Thyroid gland (tissue), 4 donors: ENCODE data around the gene GALNT9. TPM values are rescaled to one million over a fixed set of nuclear protein-coding genes. Genes with fewer than 3 reads are reported as not detected.
"Not testable (repeated sequence)": the region's sequence is repeated elsewhere in the genome, so short reads cannot be mapped to it uniquely, and the experiment has no call there.

Experiments used
- DNase-seq, 2 donors: peaks; one replicate each; pipeline ENCODE4 v3.0.0-alpha.2; 2019
- H3K27ac ChIP-seq, 3 donors: fragments of 200-600 bp; sonication (generic); 1 replicate in 2 of 3; 2 replicates in 1 of 3; pipeline ENCODE4 v1.5.1; 2016 to 2019; ENCODE audit warnings: mild to moderate bottlenecking in 1 of 3, moderate library complexity in 1 of 3
- H3K27me3 ChIP-seq: fragments of 200-600 bp; sonication (generic); one replicate; pipeline ENCODE4 v1.5.1; 2019
- H3K36me3 ChIP-seq, 2 donors: fragments of 200-600 bp; sonication (generic); one replicate each; pipeline ENCODE4 v1.5.1; 2016 to 2019
- H3K4me1 ChIP-seq, 2 donors: fragments of 200-600 bp; sonication (generic); one replicate each; pipeline ENCODE4 v1.5.1; 2017 to 2019
- H3K4me3 ChIP-seq, 3 donors: fragments of 200-600 bp; sonication (generic); replicated peaks in 1 of 3; 1 replicate in 2 of 3; 2 replicates in 1 of 3; pipeline ENCODE4 v1.5.1; 2016; ENCODE audit warnings: mild to moderate bottlenecking in 1 of 3
- H3K9me3 ChIP-seq: fragments of 200-600 bp; sonication (generic); one replicate; pipeline ENCODE4 v1.5.1; 2017
- CTCF ChIP-seq, 6 experiments: fragments of 200-600 bp in 3 of 6; fragments of 450-650 bp in 3 of 6; sonication (generic) in 3 of 6; IDR thresholded peaks; one replicate each; pipeline ENCODE4 v1.5.1; 2016 to 2019; ENCODE audit warnings: antibody characterized with exemption in 6 of 6, mild to moderate bottlenecking in 2 of 6, inconsistent platforms in 1 of 6, moderate library complexity in 1 of 6
- POLR2A ChIP-seq, 2 donors: fragments of 450-650 bp; IDR thresholded peaks; one replicate each; pipeline ENCODE4 v1.6.1; 2017; ENCODE audit warnings: antibody characterized with exemption in 2 of 2, mild to moderate bottlenecking in 2 of 2, moderate library complexity in 1 of 2
- WGBS, 2 donors: methylation state at CpG; one replicate each; pipeline ENCODE4 v1.1.5; 2017; 5-methylcytosine and 5-hydroxymethylcytosine counted together
- intact Hi-C: fragments of 100-400 bp; cut with DNase I; formaldehyde crosslinking; loops from one replicate; pipeline ENCODE4 v1.15.1; 2023
- total RNA-seq, 4 donors: library from RNA; depleted of rRNA; stranded (reverse); fragments of >200 nt; gene quantifications; one replicate each; pipeline ENCODE4 v1.2.3, GENCODE V29; 2016

The GALNT9 gene
- total RNA-seq: 10 to 100 TPM in 2 of 4 donors, 1 to 10 TPM in 2; 2.2 to 29.2 (median 15.9) TPM

- no peak within 1 kb of the TSS for H3K27ac ChIP-seq
- H3K36me3 ChIP-seq: no peaks in the 10 kb centered on the region
- DNase-seq: no peak
- H3K9me3 ChIP-seq: no peaks in the 10 kb centered on the region
- no peak within 1 kb of the TSS for H3K4me3 ChIP-seq
- peaks cover 42 to 48% of the 10 kb centered on the region in 2 donors for H3K4me1 ChIP-seq
- peaks cover 6% of the 10 kb centered on the region for H3K27me3 ChIP-seq
- intact Hi-C loops: loop anchor here (10.0 kb wide), 1 partner anchor 54 kb away; no protein-coding TSS in a partner anchor
- TF ChIP-seq POLR2A (IDR thresholded peaks at IDR 0.05) (no peak), CTCF (IDR thresholded peaks at IDR 0.05) (no peak)
- 0 to 12% methylated on average over 1 to 21 of the region's 86 CpGs for WGBS, 2 donors
Observed at GRCh38 chr12:132329036-132329719, at the start of gene GALNT9. GALNT9 (minus strand) TSS chr12:132329589; CDS start chr12:132329203, 386 bp downstream.

GRCh38 chr12:132379057-132379456 lies 49.7 kb upstream of the GALNT9 start:
- H3K27me3 ChIP-seq, H3K4me3 ChIP-seq, DNase-seq, H3K36me3 ChIP-seq, H3K9me3 ChIP-seq, H3K4me1 ChIP-seq, H3K27ac ChIP-seq, intact Hi-C loops: not testable (repeated sequence)
- WGBS, 2 donors: 78 to 83% methylated on average over 6 of the region's 6 CpGs

DNA sequence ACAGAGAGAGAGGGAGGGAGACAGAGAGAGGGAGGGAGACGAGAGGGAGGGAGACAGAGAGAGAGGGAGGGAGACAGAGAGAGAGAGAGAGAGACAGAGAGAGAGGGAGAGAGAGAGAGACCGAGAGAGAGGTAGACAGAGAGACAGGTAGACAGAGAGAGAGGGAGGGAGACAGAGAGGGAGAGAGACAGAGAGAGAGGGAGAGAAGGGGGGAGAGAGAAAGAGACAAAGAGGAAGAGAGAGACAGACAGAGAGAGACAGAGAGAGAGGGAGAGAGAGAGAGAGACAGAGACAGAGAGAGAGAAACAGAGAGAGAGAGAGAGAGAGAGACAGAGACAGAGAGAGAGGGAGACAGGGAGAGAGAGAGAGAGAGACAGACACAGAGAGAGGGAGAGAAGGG lies 47.8 kb upstream of the GALNT9 start:
- WGBS, 2 donors: 44 to 61% methylated on average over 2 of the region's 2 CpGs
- no peaks in the 10 kb centered on the region for H3K36me3 ChIP-seq
- H3K27me3 ChIP-seq: peaks cover 6% of the 10 kb centered on the region
- H3K9me3 ChIP-seq: no peaks in the 10 kb centered on the region
- intact Hi-C loops: no loop called here
- H3K4me1 ChIP-seq: no peaks in the 10 kb centered on the region
- DNase-seq: no peak
- no peak overlapping the region for H3K27ac ChIP-seq
- TF ChIP-seq POLR2A (IDR thresholded peaks at IDR 0.05): no peak
- TF ChIP-seq CTCF (IDR thresholded peaks at IDR 0.05): no peak
- H3K4me3 ChIP-seq: no peak overlapping the region

DNA sequence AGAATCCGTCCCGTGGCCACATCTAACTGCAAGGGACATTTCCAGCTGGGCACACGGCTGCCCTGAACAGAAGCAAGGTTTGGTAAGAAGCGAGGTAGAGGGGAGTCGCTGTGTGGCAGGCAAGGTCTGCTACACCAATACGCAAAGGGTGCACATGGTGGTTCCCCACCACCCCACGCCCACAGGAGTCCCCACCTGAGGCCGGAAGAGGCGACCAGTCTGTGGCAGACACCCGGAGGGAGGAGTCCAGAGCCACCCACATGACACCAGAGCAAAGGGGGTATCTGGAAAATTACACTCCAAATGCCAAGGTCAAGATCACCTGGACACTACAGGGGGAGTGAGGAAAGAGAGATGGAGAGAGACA lies 47.1 kb upstream of the GALNT9 start:
- no peaks in the 10 kb centered on the region for H3K36me3 ChIP-seq
- intact Hi-C loops: no loop called here
- 61 to 65% methylated on average over 9 to 10 of the region's 10 CpGs for WGBS, 2 donors
- no peak for TF ChIP-seq CTCF (IDR thresholded peaks at IDR 0.05)
- TF ChIP-seq POLR2A (IDR thresholded peaks at IDR 0.05): no peak
- no peaks in the 10 kb centered on the region for H3K4me1 ChIP-seq
- no peak overlapping the region for H3K27ac ChIP-seq
- no peak overlapping the region for H3K4me3 ChIP-seq
- no peaks in the 10 kb centered on the region for H3K9me3 ChIP-seq
- no peak for DNase-seq
- H3K27me3 ChIP-seq: peaks cover 6% of the 10 kb centered on the region

DNA sequence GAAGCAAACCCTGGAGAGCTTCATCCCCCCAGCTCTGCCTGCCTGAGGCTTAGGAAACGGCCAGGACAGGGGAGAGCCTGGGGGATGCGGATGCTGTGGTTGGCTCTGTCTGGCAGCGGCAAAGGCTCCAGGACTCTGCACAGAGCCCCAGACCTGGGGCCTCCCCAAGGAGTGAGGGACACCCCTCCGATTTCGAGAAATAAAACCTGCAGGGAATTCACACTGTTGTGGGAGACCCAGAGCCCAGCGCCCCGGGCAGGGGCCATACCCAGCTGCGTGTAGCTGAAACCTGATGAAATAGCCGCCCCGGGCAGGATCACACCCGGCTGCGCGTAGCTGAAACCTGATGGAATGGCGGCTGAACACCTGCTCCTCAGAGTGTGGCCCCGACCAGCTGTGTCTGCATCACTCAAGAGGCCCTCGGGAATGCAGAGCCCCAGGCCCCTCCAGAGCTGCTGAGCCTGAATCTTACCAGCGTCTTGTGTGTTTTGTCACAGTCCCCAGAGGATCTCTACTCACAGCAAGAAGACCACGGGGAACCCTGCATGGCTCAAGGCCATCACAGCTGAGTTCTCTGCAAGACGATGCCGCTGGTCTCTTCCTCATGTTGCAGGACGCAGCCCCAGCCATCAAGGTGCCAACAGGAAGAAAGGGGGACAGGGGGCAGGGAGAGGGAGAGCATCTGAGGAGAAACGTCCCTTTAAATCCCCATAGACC lies 46.5 kb upstream of the GALNT9 start:
- intact Hi-C loops: no loop called here
- peaks cover 6% of the 10 kb centered on the region for H3K27me3 ChIP-seq
- no peaks in the 10 kb centered on the region for H3K36me3 ChIP-seq
- H3K27ac ChIP-seq: no peak overlapping the region
- 60 to 69% methylated on average over 14 to 22 of the region's 22 CpGs for WGBS, 2 donors
- H3K9me3 ChIP-seq: no peaks in the 10 kb centered on the region
- TF ChIP-seq POLR2A (IDR thresholded peaks at IDR 0.05) (no peak), CTCF (IDR thresholded peaks at IDR 0.05) (no peak)
- no peak for DNase-seq
- H3K4me3 ChIP-seq: no peak overlapping the region
- H3K4me1 ChIP-seq: no peaks in the 10 kb centered on the region
